GM18508 (cell line): Measurements from ENCODE around the gene UBE3D.
"Not testable (repeated sequence)": the region's sequence is repeated elsewhere in the genome, so short reads cannot be mapped to it uniquely, and the experiment has no call there.

Source experiments
- ATAC-seq: cut with Tn5 transposase; IDR thresholded peaks from one replicate; pipeline ENCODE4 v1.9.1; 2021; ENCODE audit warnings: moderate number of reproducible peaks; ENCODE audit not compliant: insufficient read depth, unreplicated experiment

Gene UBE3D

GRCh38 chr6:83057705-83058321 is 7.8 kb downstream of the UBE3D start:
- ATAC-seq: peak; percentile 72

- no peak for ATAC-seq
Observed at GRCh38 chr6:83055366-83055964, 10.2 kb downstream of the UBE3D start.

- no peak for ATAC-seq
Observed at GRCh38 chr6:83053678-83054077, 12.0 kb downstream of the UBE3D start.

- ATAC-seq: no peak
Observed at GRCh38 chr6:83051377-83052172, 14.1 kb downstream of the UBE3D start.

- ATAC-seq: no peak
Observed at GRCh38 chr6:83047065-83047754, 18.4 kb downstream of the UBE3D start.

- no peak for ATAC-seq
Observed at GRCh38 chr6:83044091-83044768, 21.4 kb downstream of the UBE3D start.

GRCh38 chr6:83042467-83043053 is 23.1 kb downstream of the UBE3D start:
- no peak for ATAC-seq

GRCh38 chr6:83038246-83038645 is 27.4 kb downstream of the UBE3D start:
- ATAC-seq: no peak

- no peak for ATAC-seq
Observed at GRCh38 chr6:83031689-83032088, 34.0 kb downstream of the UBE3D start.

- no peak for ATAC-seq
Observed at GRCh38 chr6:83019741-83020140, 45.9 kb downstream of the UBE3D start.

GRCh38 chr6:83011131-83011530 is 54.5 kb downstream of the UBE3D start:
- not testable (repeated sequence) for ATAC-seq

GRCh38 chr6:83008626-83009025 is 57.0 kb downstream of the UBE3D start:
- no peak for ATAC-seq

GRCh38 chr6:83006270-83006905 is 59.3 kb downstream of the UBE3D start:
- ATAC-seq: no peak

GRCh38 chr6:82996156-82996555 is 69.5 kb downstream of the UBE3D start:
- no peak for ATAC-seq

GRCh38 chr6:82995066-82995465 is 70.6 kb downstream of the UBE3D start:
- ATAC-seq: no peak

GRCh38 chr6:82989736-82990290 is 75.8 kb downstream of the UBE3D start:
- ATAC-seq: no peak

- ATAC-seq: no peak
Observed at GRCh38 chr6:82988930-82989351, 76.7 kb downstream of the UBE3D start.

GRCh38 chr6:82987951-82988350 is 77.7 kb downstream of the UBE3D start:
- ATAC-seq: no peak

GRCh38 chr6:82987416-82987815 is 78.2 kb downstream of the UBE3D start:
- ATAC-seq: no peak
